ENCODE measurements around the gene KLHL5. TPM values are rescaled to one million over a fixed set of nuclear protein-coding genes. Genes with fewer than 3 reads are reported as not detected.

The KLHL5 gene
- total and polyA plus RNA-seq, 4 donors, result 14.2 to 65.4 (median 25.6) TPM

- TF ChIP-seq ATF3 (IDR thresholded peaks at IDR 0.05) (no peak), MAX (IDR thresholded peaks at IDR 0.05) (no peak), HNF4A (conservative IDR thresholded peaks at IDR 0.05) (no peak), HNF4G (IDR thresholded peaks at IDR 0.05) (no peak)
Measured at GRCh38 chr4:39146211-39146610, 84.2 kb downstream of the KLHL5 start (continued).

GRCh38 chr4:39154009-39154408 lies 92.0 kb downstream of the KLHL5 start:
- Histone ChIP-seq H3K27me3 (ENCODE audit: control insufficient read depth in 4 of 4, insufficient read depth in 4 of 4, low read length in 3 of 4) (no peaks in the 10 kb centered on the region), H3K4me3 (ENCODE audit: low read depth in 1 of 3, low read length in 3 of 3) (no peak overlapping the region), H3K4me1 (ENCODE audit: control insufficient read depth in 4 of 4, insufficient read depth in 4 of 4, low read length in 3 of 4) (no peaks in the 10 kb centered on the region), H3K9ac (ENCODE audit: low read depth in 1 of 2, low read length in 2 of 2) (no peak overlapping the region), H3K27ac (ENCODE audit: low read depth in 1 of 2, low read length in 2 of 2) (no peak overlapping the region), H3K9me3 (ENCODE audit: control insufficient read depth in 4 of 4, low read length in 3 of 4) (no peaks in the 10 kb centered on the region), H3K36me3 (ENCODE audit: control insufficient read depth in 4 of 4, insufficient read depth in 3 of 4, low read depth in 1 of 4, low read length in 3 of 4) (no peaks in the 10 kb centered on the region)
- TF ChIP-seq GABPA (IDR thresholded peaks at IDR 0.05 in 1 of 2, conservative IDR thresholded peaks at IDR 0.05 in 1 of 2), result no peak
- TF ChIP-seq ATF3 (IDR thresholded peaks at IDR 0.05), result no peak
- no peak for TF ChIP-seq TAF1 (conservative IDR thresholded peaks at IDR 0.05)
- no peak for TF ChIP-seq FOXA2 (IDR thresholded peaks at IDR 0.05)
- no peak for TF ChIP-seq REST (IDR thresholded peaks at IDR 0.05)
- no peak for TF ChIP-seq MAX (IDR thresholded peaks at IDR 0.05)
- no peak for TF ChIP-seq FOXA1 (IDR thresholded peaks at IDR 0.05)
- TF ChIP-seq HNF4G (IDR thresholded peaks at IDR 0.05), result no peak
- TF ChIP-seq NR2F2 (IDR thresholded peaks at IDR 0.05), result no peak
- TF ChIP-seq RXRA (IDR thresholded peaks at IDR 0.05), result no peak
- no peak for TF ChIP-seq EGR1 (IDR thresholded peaks at IDR 0.05; ENCODE audit: low read depth in 2 of 2)
- no peak for TF ChIP-seq SP1 (IDR thresholded peaks at IDR 0.05)
- TF ChIP-seq JUND (IDR thresholded peaks at IDR 0.05), result no peak
- no peak for TF ChIP-seq ZBTB33 (IDR thresholded peaks at IDR 0.05)
- no peak for TF ChIP-seq YY1 (IDR thresholded peaks at IDR 0.05)
- no peak for TF ChIP-seq CTCF (IDR thresholded peaks at IDR 0.05; ENCODE audit: low read depth, low read length, missing input control)
- TF ChIP-seq HNF4A (conservative IDR thresholded peaks at IDR 0.05), result no peak
- TF ChIP-seq RAD21 (IDR thresholded peaks at IDR 0.05), result no peak
- DNase-seq (ENCODE audit: low spot score), result no peak
- WGBS, result 94% methylated on average over 4 of the region's 4 CpGs
